Measurements from ENCODE around the gene DIP2B.
"Not testable (repeated sequence)": the region's sequence is repeated elsewhere in the genome, so short reads cannot be mapped to it uniquely, and the experiment has no call there.

Gene DIP2B

GRCh38 chr12:50747817-50748216, 243.0 kb downstream of the DIP2B start:
- peaks cover 24% of the 10 kb centered on the region for H3K36me3 ChIP-seq (replicated peaks)

GRCh38 chr12:50749459-50749882, 244.7 kb downstream of the DIP2B start:
- H3K9me3 ChIP-seq: no peaks in the 10 kb centered on the region
- no peaks in the 10 kb centered on the region for H3K4me1 ChIP-seq
- no peak for DNase-seq (ENCODE audit: low spot score in 2 of 2)
- no peaks in the 10 kb centered on the region for H3K27me3 ChIP-seq (ENCODE audit: low read depth)
- peaks cover 15% of the 10 kb centered on the region for H3K36me3 ChIP-seq (replicated peaks)
- in situ Hi-C loops (cut with MboI; ENCODE audit: low sequenced_read_pairs): loop anchor here (25.0 kb wide), 1 partner anchor 237 kb away; the partner anchor contains the start of gene DIP2B
- H3K4me3 ChIP-seq: no peak overlapping the region

More at GRCh38 chr12:50747817-50748216, 243.0 kb downstream of the DIP2B start:
- Histone ChIP-seq H3K4me3 (no peak overlapping the region), H3K27me3 (ENCODE audit: low read depth) (no peaks in the 10 kb centered on the region), H3K9me3 (no peaks in the 10 kb centered on the region), H3K4me1 (no peaks in the 10 kb centered on the region)
- in situ Hi-C loops (cut with MboI; ENCODE audit: low sequenced_read_pairs): loop anchor here (25.0 kb wide), 1 partner anchor 236 kb away; the partner anchor contains the start of gene DIP2B
- DNase-seq (ENCODE audit: low spot score in 2 of 2): no peak

DNA sequence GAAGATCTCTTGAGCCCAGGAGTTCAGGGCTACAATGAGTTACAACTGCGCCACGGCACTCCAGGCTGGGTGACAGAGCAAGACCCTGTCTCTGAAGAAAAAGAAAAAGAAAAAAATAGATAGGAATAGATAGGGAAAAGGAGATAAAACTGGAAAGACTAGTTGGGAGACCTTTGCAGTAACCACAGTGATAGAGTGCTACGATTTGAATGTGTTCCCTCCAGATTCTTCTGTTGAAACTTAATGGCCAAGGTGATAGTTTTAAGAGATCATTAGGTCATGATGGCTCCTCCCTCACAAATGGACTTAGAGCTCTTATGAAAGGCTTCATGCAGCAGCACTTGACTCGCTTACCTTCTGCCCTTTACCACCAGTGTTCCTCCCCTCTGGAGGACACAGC, 245.6 kb downstream of the DIP2B start:
- no peaks in the 10 kb centered on the region for H3K4me1 ChIP-seq
- in situ Hi-C loops (cut with MboI; ENCODE audit: low sequenced_read_pairs): no loop called here
- no peak for DNase-seq (ENCODE audit: low spot score in 2 of 2)
- H3K27me3 ChIP-seq (ENCODE audit: low read depth): no peaks in the 10 kb centered on the region
- H3K36me3 ChIP-seq (replicated peaks): peaks cover 6% of the 10 kb centered on the region; the same call in 1 of the 2 replicates
- H3K4me3 ChIP-seq: no peak overlapping the region
- H3K9me3 ChIP-seq: no peaks in the 10 kb centered on the region; the same call in 1 of the 2 replicates

GRCh38 chr12:50751948-50752721, 247.3 kb downstream of the DIP2B start:
- Histone ChIP-seq H3K4me3 (no peak overlapping the region), H3K4me1 (no peaks in the 10 kb centered on the region), H3K9me3 (no peaks in the 10 kb centered on the region; the same call in 1 of the 2 replicates), H3K36me3 (replicated peaks) (peaks cover 3% of the 10 kb centered on the region; the same call in 1 of the 2 replicates), H3K27me3 (ENCODE audit: low read depth) (no peaks in the 10 kb centered on the region)
- in situ Hi-C loops (cut with MboI; ENCODE audit: low sequenced_read_pairs): no loop called here
- no peak for DNase-seq (ENCODE audit: low spot score in 2 of 2)

GRCh38 chr12:50753232-50753769, 248.5 kb downstream of the DIP2B start:
- Histone ChIP-seq H3K4me1 (no peaks in the 10 kb centered on the region), H3K4me3 (no peak overlapping the region), H3K36me3 (replicated peaks) (no peaks in the 10 kb centered on the region), H3K27me3 (ENCODE audit: low read depth) (no peaks in the 10 kb centered on the region), H3K9me3 (no peaks in the 10 kb centered on the region; the same call in 1 of the 2 replicates)
- in situ Hi-C loops (cut with MboI; ENCODE audit: low sequenced_read_pairs): no loop called here
- DNase-seq (ENCODE audit: low spot score in 2 of 2): no peak

- H3K4me1 ChIP-seq: peaks cover 10% of the 10 kb centered on the region
- H3K4me3 ChIP-seq: peak within 1 kb of the TSS; percentile 99
- DNase-seq (ENCODE audit: low spot score in 2 of 2): peak; percentile 86 to 92
- H3K9me3 ChIP-seq: no peaks in the 10 kb centered on the region
- no peaks in the 10 kb centered on the region for H3K27me3 ChIP-seq (ENCODE audit: low read depth)
- H3K36me3 ChIP-seq (replicated peaks): no peaks in the 10 kb centered on the region
- in situ Hi-C loops (cut with MboI; ENCODE audit: low sequenced_read_pairs): no loop called here
Observed at GRCh38 chr12:50763639-50764285, 259.0 kb downstream of the DIP2B start, which contains the start of gene ATF1. TSS of gene ATF1 (plus strand) at chr12:50764101. CDS start at chr12:50780146, 16,045 bp downstream.

DNA sequence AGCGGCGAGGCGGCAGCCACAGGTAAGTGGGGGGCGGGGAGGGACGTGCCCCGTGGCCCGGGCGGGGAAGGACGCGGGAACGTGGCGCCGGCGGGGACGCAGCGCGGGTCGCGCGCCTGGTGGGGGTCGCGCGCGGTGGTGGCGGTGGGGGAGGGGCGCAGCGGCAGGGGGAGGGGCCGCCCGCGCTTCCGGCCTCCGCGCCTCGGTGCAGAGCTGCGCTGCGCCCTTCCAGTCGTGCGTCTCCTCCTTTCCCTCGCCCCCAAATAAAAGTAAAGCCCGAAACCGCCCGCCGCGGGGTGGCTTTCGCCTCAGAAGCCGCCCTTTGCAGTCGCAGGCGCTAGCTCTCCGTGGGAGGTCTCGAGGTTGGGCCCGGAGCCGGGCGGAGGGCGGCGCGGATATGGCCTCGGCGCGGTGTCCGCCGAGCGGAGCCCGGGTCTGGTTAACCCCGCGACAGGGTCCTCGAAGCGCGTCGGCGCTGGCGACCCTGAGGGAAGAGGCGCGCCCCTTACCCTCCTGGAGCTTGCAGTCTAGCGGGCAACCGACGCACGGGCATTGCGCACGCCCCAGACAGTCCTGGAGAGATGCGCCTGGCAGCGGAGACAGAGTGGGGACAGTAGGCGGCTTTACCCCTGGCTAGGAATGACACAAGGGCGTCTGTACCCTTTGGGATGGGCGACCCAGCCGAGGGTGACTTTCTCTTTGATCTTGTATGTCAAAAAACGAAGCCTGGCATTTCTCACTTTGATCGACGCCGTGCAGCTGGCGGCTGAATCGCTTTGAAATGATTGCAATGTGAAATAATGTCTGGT, 259.7 kb downstream of the DIP2B start:
- in situ Hi-C loops (cut with MboI; ENCODE audit: low sequenced_read_pairs): no loop called here
- H3K36me3 ChIP-seq (replicated peaks): no peaks in the 10 kb centered on the region

GRCh38 chr12:50765095-50765911, 260.5 kb downstream of the DIP2B start:
- peak; percentile 38 to 54 for DNase-seq (ENCODE audit: low spot score in 2 of 2)

More for the DNA sequence above, 259.7 kb downstream of the DIP2B start:
- no peaks in the 10 kb centered on the region for H3K27me3 ChIP-seq (ENCODE audit: low read depth)
- peak overlapping the region; percentile 99 for H3K4me3 ChIP-seq
- DNase-seq (ENCODE audit: low spot score in 2 of 2): peak in 1 of 2 experiments; percentile 44
- H3K9me3 ChIP-seq: no peaks in the 10 kb centered on the region
- H3K4me1 ChIP-seq: peaks cover 17% of the 10 kb centered on the region

DNA sequence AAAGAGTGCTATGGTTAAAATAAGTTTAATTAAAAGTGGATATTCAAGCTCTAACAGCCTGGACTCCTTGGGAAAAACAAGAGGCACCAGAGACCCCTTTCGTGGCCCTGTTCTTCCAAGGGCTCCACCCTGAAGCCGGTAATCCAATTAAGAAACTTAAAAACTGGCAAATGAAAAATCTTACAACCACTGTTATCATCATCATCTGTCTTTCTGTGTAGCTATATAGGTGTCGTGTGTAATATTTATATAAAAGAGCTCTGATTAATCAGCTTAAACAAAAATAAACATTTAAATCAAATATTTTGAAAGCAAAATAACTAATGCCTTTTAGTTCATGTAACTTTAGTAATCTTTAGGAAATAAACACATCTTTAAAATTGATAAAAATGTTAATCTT, 263.6 kb downstream of the DIP2B start:
- DNase-seq (ENCODE audit: low spot score in 2 of 2): no peak
- H3K4me1 ChIP-seq: peaks cover 23% of the 10 kb centered on the region
- no peaks in the 10 kb centered on the region for H3K9me3 ChIP-seq
- peaks cover 7% of the 10 kb centered on the region; the same call in 1 of the 2 replicates for H3K36me3 ChIP-seq (replicated peaks)
- H3K27me3 ChIP-seq (ENCODE audit: low read depth): no peaks in the 10 kb centered on the region
- H3K4me3 ChIP-seq: no peak overlapping the region
- in situ Hi-C loops (cut with MboI; ENCODE audit: low sequenced_read_pairs): no loop called here

More at GRCh38 chr12:50765095-50765911, 260.5 kb downstream of the DIP2B start:
- Histone ChIP-seq H3K9me3 (no peaks in the 10 kb centered on the region), H3K4me1 (peaks cover 23% of the 10 kb centered on the region), H3K36me3 (replicated peaks) (no peaks in the 10 kb centered on the region), H3K27me3 (ENCODE audit: low read depth) (no peaks in the 10 kb centered on the region), H3K4me3 (peak overlapping the region; percentile 99)
- in situ Hi-C loops (cut with MboI; ENCODE audit: low sequenced_read_pairs): no loop called here

DNA sequence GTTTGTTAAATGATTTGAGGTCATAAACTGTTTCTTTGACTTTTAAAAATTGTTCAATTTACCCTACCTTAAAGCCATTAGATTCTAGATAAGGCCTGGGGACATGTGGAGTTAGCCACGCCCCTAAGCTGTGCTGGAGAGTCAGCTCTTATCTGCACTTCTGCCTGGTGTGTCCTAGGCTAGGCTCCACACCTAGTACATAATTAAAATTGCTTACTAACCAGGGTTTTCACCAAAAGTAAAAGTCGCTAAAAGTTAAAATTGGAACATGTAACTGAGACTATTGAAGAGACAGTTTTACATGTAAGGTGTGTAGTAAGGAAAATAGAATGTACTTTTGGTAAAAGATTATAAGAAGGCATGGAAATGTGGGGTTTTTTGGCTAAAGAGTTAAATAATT, 264.0 kb downstream of the DIP2B start:
- peaks cover 23% of the 10 kb centered on the region for H3K4me1 ChIP-seq
- peak in 1 of 2 experiments; percentile 61 for DNase-seq (ENCODE audit: low spot score in 2 of 2)
- H3K4me3 ChIP-seq; in situ Hi-C loops (cut with MboI; ENCODE audit: low sequenced_read_pairs); H3K27me3 ChIP-seq (ENCODE audit: low read depth); H3K9me3 ChIP-seq; H3K36me3 ChIP-seq (replicated peaks): not testable (repeated sequence)

GRCh38 chr12:50771409-50771808, 266.6 kb downstream of the DIP2B start:
- H3K9me3 ChIP-seq: no peaks in the 10 kb centered on the region
- DNase-seq (ENCODE audit: low spot score in 2 of 2): no peak
- no peak overlapping the region for H3K4me3 ChIP-seq
- no peaks in the 10 kb centered on the region for H3K27me3 ChIP-seq (ENCODE audit: low read depth)
- H3K4me1 ChIP-seq: peaks cover 17% of the 10 kb centered on the region
- peaks cover 7% of the 10 kb centered on the region; the same call in 1 of the 2 replicates for H3K36me3 ChIP-seq (replicated peaks)
- in situ Hi-C loops (cut with MboI; ENCODE audit: low sequenced_read_pairs): no loop called here

GRCh38 chr12:50772470-50772869, 267.7 kb downstream of the DIP2B start:
- Histone ChIP-seq H3K36me3 (replicated peaks) (peaks cover 7% of the 10 kb centered on the region; the same call in 1 of the 2 replicates), H3K9me3 (no peaks in the 10 kb centered on the region), H3K4me3 (no peak overlapping the region), H3K27me3 (ENCODE audit: low read depth) (no peaks in the 10 kb centered on the region), H3K4me1 (peaks cover 23% of the 10 kb centered on the region)
- DNase-seq (ENCODE audit: low spot score in 2 of 2): no peak
- in situ Hi-C loops (cut with MboI; ENCODE audit: low sequenced_read_pairs): no loop called here

Measured in HAP-1 (cell line).